Left renal pelvis (tissue), 4 donors: ENCODE data around the gene VSIR. TPM values are rescaled to one million over a fixed set of nuclear protein-coding genes. Genes with fewer than 3 reads are reported as not detected.
A peak's percentile ranks its signal among the peaks of the same experiment; 100 is the strongest.

Experiments used
- DNase-seq, 4 donors: peaks; one replicate each; pipeline ENCODE4 v3.0.0-alpha.2; 2013; ENCODE audit warnings: low read depth in 4 of 4, low spot score in 3 of 4
- polyA plus RNA-seq, 4 donors: library from polyadenylated mRNA; unstranded; fragments of 120-200 nt; gene quantifications; one replicate each; pipeline ENCODE4 v1.2.1, GENCODE V29; 2013; ENCODE audit not compliant: insufficient read length in 4 of 4

VSIR gene
- polyA plus RNA-seq, 4 donors = 10.3 to 59.0 (median 11.4) TPM

DNA sequence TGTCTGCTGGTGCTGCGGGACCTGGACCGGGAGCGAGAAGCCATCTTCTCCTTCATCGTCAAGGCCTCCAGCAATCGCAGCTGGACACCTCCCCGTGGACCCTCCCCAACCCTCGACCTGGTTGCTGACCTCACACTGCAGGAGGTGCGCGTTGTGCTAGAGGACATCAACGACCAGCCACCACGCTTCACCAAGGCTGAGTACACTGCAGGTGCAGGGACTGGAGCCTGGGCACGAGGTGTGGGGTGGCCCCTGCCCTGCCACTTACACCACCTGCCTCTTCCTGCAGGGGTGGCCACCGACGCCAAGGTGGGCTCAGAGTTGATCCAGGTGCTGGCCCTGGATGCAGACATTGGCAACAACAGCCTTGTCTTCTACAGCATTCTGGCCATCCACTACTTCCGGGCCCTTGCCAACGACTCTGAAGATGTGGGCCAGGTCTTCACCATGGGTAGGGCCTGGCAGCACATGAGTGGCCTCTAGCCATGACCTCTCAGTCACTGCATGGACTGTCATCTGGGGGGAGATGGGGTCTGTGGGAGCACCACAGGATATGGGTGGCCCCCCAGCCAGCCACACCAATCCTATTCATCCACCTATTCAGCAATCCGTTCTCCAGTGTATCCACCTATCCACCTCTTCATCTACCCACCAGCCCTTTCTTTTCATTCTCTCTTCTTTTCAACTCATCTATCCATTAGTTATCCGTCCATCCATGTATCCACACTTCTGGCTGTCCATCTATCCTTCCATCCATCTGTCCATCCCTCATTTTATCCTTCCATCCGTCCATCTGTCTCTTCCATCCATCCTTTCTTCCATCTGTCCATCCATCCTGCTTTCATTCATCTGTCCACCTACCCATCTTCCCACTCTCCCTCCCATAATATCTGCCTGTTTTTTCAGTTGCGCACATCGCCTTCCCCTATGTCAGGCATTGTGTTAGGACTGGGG, 34.5 kb upstream of the VSIR start:
- no peak for DNase-seq

DNA sequence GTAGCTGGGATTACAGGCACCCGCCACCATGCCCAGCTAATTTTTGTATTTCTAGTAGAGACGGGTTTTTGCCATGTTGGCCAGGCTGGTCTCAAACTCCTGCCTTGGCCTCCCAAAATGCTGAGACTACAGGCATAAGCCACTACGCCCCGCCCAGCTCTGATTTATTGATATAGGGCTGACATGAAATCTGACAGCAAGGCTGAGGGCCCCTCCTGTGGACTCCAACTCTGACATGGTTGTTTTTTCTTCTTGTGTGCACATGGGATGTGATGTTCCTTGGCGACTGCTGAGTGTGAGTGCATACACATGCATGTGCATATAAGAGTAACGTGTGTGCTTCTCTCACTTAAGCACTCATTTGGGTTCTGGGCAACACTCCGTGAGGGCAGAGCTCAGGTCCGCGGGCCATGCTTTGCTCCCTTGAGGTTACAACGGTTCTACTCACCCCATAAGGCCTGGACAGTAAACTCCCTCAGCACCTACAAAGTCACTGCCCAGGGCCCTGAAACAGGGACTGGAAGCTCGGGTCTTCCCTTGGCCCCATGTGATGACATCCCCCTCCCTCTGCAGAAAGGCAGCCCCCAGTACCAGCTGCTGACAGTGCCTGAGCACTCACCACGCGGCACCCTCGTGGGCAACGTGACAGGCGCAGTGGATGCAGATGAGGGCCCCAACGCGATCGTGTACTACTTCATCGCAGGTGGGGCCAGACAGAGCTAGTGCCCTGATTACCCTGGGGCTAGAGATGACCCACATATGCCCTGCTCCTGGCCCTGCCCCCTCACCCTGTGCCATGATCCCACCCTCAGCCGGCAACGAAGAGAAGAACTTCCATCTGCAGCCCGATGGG, 33.6 kb upstream of the VSIR start:
- no peak for DNase-seq

DNA sequence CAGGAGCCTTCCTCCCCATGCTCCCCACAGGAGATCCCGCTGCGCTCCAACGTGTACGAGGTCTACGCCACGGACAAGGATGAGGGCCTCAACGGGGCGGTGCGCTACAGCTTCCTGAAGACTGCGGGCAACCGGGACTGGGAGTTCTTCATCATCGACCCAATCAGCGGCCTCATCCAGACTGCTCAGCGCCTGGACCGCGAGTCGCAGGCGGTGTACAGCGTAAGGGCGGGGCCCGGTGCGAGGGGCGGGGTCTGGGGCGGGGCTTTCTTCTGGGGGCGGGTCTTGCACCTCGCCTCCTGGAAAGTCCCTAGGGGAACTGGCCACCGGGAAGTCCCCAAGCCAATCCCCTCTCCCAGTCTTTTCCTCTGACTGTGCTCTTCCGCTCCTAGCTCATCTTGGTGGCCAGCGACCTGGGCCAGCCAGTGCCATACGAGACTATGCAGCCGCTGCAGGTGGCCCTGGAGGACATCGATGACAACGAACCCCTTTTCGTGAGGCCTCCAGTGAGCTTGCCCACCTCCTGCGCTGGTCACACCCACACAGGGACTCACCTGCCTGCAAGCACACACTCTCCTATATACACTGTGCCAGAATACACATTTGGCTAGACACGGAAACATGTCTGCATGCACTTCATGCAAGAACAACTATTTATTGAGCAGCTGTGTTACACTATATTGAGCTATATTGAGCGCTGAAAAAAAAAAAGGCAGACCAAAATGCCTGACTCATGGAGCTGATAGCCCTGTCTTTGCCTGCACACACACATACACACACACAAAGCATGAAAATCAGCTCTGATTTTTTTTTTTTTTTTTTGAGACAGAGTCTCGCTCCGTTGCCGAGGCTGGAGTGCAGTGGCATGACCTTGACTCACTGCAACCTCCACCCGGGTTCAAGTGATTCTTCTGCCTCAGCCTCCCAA, 32.7 kb upstream of the VSIR start:
- DNase-seq = no peak

DNA sequence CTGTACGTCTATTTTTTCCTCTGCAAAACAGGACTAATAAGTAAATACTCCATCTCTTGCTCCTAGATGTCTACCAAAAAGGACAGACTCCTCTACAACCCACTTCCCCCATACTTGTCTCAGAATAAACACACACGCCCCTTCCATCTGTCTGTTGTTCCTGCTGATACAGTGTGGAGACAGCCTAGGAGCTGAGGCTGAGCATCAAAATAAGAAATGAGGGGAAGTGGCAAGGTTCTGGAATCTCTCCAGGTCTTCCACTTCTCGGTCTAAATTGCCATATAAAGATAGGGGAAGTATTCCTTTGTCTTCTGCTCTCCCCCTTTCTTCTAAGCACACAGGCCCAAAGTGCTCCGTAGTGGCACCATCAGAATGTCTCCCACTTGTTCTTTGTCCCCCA, 30.8 kb upstream of the VSIR start:
- no peak for DNase-seq

DNA sequence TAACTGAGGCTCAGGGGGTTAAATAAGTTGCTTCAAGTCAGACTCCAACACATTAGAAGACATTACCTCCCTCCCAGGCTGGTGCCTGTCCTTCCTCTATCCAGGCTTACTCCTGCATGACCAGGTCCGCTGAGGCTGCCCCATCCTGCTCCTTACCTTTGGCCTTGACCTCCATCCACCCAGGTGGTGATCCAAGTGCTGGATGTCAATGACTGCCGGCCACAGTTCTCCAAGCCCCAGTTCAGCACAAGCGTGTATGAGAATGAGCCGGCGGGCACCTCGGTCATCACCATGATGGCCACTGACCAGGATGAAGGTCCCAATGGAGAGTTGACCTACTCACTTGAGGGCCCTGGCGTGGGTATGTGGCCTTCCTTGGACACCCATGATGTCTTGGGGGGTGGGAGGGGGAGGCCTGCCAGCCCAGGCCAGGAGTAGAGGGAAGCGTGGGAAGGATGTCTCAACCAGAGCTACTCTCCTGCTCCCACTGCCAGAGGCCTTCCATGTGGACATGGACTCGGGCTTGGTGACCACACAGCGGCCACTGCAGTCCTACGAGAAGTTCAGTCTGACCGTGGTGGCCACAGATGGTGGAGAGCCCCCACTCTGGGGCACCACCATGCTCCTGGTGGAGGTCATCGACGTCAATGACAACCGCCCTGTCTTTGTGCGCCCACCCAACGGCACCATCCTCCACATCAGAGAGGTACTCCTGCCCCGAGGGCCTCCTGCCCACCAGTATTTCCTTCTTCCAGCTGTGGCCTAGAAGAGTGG, 29.6 kb upstream of the VSIR start:
- no peak for DNase-seq

DNA sequence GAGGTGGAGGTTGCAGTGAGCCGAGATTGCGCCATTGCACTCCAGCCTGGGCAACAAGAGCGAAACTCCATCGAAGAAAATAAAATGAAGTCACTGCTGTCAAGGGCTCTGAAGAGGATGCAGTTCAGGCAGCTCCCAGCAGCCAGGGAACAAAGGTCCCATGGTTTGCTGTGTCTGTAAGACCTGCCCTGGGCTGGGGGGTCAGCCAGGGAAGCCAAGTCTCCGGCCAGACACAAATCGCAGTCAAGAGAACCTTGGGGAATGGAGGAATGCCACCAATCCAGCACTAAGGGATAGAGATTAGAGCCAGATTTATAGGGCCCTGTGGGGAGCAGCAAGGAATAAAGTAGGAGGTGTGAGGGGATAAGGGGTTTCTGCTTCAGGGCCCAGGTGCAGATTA, 28.9 kb upstream of the VSIR start:
- DNase-seq = no peak

DNA sequence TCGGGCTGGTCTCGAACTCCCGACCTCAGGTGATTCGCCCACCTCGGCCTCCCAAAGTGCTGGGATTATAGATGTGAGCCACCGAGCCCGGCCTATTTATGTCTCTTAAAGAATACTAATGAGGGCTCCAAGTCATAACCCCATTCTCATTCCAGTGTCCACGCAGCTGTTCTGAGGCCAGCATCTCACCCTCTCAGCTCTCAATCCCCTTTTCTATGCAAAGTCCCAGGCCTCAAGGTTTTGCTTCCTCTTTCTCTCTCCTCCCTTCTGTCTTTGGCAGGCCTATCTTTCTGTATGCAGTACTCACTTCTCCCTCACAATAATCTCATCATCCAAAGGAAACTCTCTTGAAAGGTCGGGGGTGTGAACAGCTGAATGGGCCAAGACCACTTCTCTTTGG, 28.0 kb upstream of the VSIR start:
- no peak for DNase-seq

DNA sequence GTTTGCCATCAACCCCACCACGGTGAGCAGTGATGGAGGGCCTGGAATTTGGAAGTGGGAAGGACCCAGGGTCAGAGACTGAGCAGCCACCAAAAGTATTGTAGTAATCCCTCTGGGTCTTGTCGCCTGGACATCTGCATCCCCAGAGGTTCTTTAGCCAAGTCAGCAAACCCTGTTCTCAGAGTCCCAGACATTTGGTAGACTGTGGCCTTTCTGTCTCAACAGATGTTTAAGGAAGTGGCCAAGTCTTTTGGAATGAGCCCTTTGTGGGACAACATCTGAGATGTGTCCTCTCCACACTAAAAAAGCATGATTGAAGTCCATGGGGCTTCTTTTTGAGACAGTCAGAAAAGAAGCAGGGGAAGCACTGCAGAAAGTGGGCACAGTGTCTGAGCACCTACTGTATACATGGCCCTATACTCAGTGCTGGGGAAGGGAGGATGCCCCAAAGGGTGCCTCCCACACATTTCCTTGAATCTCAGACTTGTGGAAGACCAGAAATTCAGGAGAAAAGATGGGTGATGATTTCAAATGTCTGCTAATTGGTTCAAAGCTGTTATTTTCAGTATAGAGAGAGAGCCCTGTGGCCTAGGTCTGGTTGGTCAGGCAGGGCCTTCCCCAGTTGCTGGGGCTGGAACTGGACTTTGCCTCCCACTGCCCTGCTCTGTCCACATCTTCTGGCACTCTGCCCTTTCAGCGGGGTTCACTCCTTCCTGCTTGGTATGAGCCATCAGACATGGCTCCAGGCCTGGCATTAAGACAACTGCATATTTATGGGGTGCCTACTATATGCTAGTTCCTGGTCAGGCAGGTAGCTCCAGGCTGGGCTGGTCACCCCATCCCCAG, 26.5 kb upstream of the VSIR start:
- no peak for DNase-seq

DNA sequence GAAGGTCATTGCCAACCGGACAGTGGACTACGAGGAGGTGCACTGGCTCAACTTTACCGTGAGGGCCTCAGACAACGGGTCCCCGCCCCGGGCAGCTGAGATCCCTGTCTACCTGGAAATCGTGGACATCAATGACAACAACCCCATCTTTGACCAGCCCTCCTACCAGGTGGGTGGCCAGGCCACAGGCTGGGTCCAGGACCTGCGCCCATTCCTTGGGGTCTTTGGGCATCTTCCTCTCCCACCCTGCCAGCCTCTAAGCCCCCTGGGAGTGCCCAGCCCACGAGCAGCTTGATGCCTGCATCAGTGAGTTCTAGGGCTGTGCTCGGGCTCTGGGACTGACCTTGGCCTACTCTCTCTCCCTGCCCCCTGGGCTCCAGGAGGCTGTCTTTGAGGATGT, 25.8 kb upstream of the VSIR start:
- no peak for DNase-seq

DNA sequence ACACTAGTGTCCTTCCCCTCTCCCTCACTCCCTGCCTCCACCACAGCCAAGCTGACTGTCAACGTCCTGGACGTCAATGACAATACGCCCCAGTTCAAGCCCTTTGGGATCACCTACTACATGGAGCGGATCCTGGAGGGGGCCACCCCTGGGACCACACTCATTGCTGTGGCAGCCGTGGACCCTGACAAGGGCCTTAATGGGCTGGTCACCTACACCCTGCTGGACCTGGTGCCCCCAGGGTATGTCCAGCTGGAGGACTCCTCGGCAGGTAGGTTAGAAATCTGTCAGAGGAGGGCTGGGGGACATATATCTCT, 24.9 kb upstream of the VSIR start:
- DNase-seq = no peak

DNA sequence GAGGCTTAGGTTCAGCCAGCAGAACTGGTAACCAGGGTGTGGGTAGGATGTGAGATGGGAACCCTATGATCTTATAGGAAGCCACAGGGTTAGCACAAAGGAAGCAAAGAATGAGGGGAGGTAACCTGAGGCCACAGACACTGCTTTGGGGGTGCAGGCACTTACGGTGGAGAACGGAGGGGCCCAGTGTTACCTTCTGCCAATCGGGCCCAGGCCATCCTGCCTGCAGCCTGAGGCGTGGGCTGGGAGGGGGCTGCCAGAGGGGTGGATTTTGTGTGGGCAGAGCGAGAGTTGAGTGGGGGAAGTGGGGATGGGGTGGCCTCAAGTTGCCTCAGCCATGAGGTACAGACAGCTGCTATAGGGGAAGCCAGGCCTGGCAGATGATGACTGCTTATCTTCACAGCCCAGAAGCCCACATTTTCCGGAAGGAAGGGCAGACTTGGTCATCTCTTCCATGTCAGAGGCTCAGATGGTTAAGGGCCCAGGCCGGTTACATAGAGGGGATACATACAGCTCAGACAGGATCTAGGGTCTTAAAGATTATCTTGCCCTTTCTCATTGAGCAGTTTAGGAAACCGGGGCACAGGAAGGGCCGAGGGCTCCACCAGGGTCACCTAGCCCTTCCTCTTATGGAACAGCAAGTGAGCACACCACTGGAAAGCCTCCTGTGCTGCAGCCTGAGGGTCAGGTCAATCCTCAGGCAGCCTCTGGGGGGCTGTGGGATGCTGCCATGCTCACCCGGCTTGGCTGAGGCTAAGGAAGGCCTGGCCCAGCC, 24.4 kb upstream of the VSIR start:
- no peak for DNase-seq

DNA sequence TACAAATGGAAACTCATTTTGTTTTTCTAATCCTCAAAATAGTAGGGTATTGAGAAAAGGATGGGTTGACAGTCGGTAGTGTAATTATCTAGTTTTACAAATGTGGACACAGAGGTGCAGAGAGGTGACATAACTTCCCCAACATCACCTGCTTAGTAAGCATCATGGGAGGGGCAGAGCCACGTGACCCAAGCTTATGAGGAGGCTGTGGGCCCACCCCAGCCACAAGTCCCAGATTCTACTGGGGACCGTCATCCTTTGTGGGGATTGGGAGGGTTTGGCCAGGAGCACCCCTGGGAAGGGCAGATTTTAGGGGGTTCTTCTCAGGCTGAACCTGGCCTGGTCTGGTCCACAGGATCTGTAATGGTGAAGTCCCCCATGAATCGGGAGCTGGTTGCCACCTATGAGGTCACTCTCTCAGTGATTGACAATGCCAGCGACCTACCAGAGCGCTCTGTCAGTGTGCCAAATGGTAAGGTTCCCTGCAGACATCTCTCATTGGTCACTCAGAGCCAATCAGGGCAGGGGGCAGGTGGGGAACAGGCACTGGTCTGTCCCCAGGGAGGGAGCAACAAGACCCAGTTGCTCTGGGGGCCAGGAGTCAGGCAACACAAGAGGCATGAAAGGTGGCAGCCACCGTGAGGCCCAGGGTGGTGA, 23.6 kb upstream of the VSIR start:
- DNase-seq = no peak

DNA sequence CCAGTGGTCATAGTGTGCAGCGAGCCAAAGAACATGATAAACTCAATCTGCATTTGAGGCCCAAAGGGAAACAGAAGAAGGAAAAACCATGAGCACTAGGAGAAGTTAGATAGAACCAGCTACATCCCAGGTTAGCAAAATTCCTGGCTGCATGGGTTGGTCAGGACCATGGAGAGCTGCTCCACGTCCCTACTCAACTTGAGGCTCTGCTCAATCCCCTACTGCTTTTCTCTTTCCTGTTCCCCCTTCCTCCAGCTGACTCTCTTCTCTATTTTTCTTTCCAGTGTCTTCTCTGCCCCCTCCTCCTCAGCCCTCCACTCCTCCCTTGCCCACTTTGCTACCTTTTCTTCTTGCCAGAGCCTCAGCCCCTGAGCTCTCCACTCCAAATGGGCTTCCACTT, 21.9 kb upstream of the VSIR start:
- peak in 1 of 4 donors; percentile 49 for DNase-seq

DNA sequence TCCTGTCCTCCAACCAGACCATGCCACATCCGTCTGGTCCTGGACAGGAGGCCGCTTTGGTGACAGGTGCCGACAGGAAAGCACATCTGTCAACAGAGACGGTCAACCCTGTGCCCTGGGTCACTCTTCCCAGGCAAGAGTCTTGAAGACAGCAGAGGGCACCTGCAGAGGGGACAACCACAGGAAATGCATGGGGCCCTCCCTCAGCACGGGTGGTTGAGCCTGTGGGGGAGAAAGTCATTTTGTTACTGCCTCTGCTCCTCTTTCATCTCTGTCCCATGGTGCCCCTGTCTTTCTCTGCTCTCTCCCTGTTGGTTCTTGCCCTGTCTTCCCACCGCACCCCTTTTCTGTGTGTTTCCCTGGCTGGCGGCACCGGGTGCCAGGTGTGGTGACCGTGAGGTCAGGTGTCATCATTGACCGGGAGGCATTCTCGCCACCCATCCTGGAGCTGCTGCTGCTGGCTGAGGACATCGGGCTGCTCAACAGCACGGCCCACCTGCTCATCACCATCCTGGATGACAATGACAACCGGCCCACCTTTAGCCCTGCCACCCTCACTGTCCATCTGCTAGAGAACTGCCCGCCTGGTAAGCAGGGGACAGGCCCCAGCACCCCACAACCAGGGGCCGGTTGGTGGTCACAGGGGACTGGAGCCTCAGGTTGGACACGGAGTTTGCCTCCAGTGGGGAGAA, 17.6 kb upstream of the VSIR start:
- no peak for DNase-seq

DNA sequence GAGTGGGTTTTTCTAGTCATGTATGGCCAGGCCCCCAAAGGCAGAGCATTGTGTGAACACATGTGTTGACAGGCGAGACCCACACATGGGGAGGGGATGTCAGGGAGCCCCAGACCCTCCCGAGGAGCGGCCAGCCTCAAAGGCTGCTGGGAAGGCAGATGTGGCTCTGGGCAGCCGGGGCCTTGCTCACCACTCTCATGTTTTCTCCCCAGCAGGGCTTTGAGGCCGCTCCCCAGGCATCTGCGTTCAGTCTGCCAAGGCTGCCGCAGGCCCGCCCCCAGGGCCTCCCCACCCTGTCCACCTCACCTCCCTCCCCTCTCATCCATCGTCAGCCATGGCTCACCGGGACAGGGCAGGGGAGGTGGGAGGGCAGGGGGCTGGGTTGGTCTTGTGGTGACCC, 16.6 kb upstream of the VSIR start:
- DNase-seq = no peak

DNA sequence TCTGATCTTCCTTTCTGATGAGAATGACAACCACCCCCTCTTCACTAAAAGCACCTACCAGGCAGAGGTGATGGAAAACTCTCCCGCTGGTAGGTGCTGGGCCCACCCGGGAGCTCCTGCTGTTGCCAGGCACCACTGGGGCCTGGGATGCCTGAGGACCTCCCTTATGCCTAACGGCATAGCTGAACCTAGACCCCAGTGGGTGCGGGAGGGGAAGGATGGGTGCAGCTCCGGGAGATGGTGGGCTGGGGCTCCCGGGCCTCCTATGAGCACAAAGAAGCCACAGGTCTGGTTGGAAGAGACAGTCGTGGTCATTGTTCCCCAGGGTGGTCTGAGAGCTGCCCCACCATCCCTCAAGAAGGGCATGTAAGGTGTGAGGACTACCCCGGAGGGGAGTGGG, 15.6 kb upstream of the VSIR start:
- no peak for DNase-seq

DNA sequence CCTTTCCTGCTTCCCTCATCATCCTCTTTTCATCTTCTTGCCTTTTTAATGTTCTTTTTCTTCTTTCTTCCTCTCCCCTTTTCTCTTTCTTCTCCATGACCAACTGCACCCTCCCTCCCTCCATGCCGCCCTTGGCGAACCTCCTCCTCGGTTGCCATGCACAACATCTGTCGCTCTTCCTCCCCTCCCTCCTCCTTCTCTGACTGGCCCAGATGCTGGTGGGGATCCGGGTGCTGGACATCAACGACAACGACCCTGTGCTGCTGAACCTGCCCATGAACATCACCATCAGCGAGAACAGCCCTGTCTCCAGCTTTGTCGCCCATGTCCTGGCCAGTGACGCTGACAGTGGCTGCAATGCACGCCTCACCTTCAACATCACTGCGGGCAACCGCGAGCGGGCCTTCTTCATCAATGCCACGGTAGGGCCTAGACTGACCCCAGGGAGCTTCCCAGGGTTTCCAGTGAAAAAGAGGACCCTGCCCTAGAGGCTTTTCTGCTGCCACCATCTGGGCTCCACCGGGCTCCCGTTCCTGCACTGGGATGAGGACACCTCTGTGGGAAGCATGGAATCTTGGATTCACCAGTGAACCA, 11.5 kb upstream of the VSIR start:
- DNase-seq = no peak
